ENCODE results near the gene ZNRF4.

- TF ChIP-seq CTCF (IDR thresholded peaks at IDR 0.05; ENCODE audit: control extremely low read depth in 1 of 3, insufficient read depth in 1 of 3, low read depth in 1 of 3, low read length in 3 of 3) (peak in 2 of 3 experiments; percentile 32 to 55; a peak in 3 of 4 replicates), ATF2 (IDR thresholded peaks at IDR 0.05; ENCODE audit: low read length) (no peak), CREB1 (IDR thresholded peaks at IDR 0.05) (no peak), GTF2F1 (IDR thresholded peaks at IDR 0.05; ENCODE audit: borderline replicate concordance, low read depth, low read length) (no peak), YY1 (IDR thresholded peaks at IDR 0.05; ENCODE audit: low read depth, low read length) (no peak), EP300 (IDR thresholded peaks at IDR 0.05; ENCODE audit: borderline replicate concordance in 1 of 2, low read depth in 2 of 2, low read length in 2 of 2) (no peak), EZH2 (IDR thresholded peaks at IDR 0.05; ENCODE audit: low read depth, low read length, severe bottlenecking) (no peak), CHD2 (IDR thresholded peaks at IDR 0.05; ENCODE audit: low read length) (no peak)
Observed at GRCh38 chr19:5503598-5503997, 48.4 kb downstream of the ZNRF4 start.
